Activated CD4-positive, alpha-beta T cell treated with anti-CD3 and anti-CD28 coated beads, Interleukin-2, amount 50 U/mL, for 1 hour (primary cell): ENCODE results near the gene RHOG.
"Not testable (repeated sequence)": the region's sequence is repeated elsewhere in the genome, so short reads cannot be mapped to it uniquely, and the experiment has no call there.

Experiments used
- DNase-seq: peaks from one replicate; pipeline ENCODE4 v3.0.0-alpha.2; 2020

RHOG gene

DNA sequence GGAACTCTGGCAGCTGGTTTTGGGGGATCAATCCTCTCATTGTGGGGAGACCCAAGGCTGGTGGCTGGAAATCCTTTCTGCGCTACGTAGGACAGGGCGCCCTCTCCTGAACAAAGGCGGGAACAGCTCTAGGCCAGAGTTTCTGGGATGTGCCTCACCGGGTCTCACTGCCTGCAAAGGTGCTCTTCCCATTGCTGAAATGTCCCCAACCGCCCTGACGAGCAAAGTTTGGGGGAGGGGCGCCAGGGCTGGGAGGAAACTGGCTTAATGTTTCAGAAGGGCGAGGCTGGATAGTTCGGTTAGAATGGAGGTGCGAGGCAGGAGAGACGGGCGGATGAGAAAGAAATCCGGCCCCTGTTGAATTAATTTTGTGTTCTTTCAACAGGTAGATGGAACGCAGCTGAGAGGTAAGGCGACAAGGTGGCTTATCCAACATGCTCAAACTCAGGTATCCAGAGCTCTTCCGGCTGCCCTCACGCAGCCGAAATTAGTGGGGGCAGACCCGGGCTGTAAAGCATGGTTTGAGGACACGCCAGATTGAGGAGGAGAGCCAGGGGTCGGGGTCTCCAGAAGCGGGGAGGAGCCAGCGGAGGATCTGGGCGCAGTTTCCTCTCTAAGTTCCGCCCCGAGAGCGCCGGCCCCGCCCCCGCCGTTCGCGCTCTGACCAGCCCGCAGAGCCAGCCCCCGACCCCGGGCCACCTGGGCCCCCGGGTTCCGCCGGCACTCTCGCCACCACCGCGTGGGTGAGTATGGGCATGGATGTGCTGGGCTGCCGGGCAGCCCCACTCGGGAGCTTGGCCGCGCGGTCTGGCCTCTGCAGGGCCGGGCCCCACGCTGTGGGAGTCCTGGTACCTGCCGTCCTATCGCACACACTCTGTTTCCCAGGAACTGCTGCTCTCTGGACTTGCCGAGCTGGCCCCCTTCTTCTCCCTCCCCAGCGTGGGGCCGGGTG is 32.6 kb downstream of the RHOG start, which contains the start of gene PGAP2:
Gene PGAP2, plus strand, starts transcription at position 652 of the 952 bp plus-strand sequence. CDS start 2,700 bp downstream, outside the sequence.
- DNase-seq: peak; percentile 52

DNA sequence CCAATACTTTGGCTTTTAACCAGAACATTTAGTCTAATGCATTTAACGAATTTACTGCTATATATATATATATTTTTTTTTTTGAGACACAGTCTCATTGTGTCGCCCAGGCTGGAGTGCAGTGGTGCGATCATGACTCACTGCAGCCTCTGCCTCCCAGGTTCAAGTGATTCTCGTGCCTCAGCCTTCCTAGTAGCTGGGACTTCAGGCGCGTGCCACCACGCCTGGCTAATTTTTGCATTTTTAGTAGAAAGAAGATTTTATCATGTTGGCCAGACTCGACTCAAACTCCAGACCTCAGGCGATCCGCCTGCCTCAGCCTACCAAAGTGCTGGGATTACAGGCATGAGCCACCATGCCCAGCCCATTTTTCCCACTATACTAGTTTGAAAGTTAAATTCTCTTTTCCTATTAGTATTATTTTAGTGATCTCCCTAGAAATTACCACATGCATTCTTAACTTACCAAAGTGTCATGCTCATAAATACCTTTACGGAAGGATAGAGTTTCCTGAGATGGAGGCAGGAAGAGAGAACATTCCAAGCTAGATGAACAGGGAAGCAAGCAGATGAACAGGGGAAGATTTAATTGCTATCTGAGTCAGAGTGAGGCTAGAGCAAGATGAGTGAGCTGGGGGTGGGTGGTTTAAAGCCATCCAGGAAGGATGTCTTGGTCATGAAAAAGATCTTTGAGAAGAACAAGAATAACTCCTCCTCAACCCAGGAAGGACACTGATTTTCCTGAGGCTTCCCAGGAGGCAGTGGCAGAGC is 36.8 kb downstream of the RHOG start:
- no peak for DNase-seq

DNA sequence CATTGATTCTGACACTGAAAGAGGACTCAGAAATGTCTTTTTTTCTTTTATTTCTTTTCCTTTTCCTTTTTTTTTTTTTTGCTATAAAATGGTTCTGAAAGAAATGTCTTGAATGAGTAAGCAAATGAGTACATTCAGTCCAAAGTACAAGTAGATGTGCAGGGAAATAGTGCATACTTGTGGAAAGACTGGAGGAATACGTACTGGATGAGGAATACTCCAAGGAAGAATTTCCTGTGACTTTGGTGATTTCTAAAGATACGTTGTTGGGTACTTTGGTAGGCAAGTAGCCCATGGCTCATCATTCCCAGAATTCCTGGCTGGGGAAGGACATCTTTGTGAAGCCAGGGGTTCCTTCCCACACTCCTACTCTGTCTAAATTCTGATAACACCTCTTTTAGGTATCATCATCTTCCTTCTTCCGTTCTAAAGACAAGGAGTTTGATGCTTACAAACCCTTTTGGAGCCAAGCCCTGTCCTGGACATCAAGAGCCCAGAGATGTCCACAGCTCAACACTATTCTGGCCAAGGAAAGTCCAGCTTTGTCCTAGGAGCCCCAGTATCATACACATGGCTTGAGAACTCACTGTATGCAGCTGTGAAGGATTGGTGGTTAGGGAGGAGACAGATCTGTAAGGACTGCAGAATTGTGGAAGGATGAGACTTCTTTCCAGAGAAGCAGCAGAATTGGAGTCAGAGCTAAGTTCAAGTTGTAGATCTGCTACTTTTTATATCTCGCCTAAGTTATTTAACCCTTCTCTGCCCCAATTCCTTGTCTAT is 38.6 kb downstream of the RHOG start:
- DNase-seq: no peak

DNA sequence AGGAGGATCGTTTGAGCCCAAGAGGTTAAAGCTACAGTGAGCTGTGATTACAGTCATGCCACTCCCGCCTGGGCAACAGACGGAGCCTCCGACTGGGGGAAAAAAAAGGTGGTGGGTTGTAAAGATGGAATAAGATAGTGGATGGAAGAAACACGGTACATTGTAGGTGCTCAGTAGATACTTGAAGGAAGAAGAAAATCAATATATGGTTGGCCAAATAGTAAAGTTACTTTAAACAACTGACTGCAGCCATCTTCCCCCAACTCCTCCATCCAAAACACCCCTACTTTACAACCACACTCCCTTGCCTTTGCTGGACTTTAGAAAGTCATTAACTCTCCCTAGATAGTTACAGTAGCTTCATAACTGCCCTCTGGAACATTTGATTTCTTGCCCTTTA is 40.9 kb downstream of the RHOG start:
- no peak for DNase-seq

DNA sequence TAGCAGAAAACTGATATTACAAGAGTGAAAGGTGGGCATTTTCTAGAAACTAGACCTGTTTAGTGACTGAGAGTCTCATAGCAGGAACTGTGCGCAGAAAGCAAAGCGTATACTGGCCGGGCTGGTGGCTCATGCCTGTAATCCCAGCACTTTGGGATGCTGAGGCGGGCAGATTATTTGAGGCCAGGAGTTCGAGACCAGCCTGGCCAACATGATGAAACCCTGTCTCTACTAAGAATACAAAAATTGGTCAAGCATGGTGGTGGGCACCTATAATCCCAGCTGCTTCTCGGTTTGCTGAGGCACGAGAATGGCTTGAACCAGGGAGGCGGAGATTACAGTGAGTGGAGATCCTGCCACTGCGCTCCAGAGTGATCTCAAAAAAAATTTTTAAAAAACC is 41.6 kb downstream of the RHOG start:
- DNase-seq: no peak

DNA sequence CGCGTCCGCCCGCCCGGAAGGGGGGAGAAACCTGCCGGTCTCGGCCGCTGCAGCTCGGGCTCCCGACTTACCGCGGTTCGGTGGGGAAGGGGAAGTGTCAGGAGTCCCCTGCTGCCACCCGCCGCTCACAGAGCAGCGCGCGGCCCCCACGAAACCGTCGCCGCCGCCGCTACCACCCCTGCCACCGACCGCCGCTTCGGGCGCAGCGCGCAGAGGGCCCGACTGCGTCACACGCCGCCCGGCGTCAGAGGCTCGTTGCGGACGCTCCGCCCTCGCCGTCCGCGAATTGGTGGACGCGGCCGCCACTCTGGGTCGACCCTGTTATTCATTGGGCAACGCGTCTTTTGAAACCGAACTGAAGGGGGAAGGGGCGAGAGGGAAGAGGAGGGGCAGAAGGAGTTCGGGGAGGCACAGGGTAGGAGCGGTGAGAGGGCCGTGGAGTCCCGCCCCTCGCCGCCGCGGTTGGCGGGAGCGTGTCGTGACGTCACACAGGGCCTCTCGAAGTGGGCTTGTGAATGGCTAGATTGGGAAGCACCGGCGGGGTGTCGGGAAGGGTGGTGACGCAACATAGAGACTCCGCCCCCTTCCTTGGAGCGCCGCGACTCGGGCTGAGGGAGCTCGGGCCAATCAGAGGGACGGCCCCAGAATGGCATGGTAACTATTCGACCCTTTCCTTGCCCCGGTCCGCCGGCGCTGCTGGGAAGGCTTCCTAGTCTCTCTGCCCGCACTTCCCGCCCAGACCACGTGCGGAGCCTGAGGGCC is 43.2 kb downstream of the RHOG start, which contains the start of gene NUP98:
Gene NUP98, minus strand, starts transcription at position 226 of the 762 bp plus-strand sequence. CDS start 15,437 bp downstream, outside the sequence.
- DNase-seq: peak; percentile 99

DNA sequence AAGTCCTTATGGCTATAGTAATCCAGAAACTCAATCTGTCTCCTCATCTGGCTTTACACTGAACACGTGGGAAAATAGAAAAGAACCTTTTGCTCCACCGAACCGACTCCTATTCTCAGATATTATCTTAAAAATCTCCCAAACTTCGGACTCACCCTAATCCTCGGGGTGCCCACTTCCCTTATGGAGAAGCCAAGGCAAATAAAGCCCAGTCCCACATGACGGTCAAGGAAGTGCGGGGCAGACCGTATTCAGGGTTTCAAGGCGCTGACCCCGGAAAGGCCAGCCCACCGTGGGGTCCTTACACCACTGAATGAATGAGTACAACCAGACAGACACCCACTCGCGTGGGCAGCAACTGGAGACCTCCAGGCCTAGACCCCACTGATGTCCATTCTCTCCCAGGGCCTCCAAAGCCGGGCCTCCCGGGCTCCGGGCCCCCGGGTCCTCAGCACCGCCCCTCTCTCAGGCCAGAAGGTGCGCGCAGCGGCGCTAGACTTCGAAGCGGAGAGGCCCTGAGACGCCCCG is 43.9 kb downstream of the RHOG start:
- DNase-seq: no peak

DNA sequence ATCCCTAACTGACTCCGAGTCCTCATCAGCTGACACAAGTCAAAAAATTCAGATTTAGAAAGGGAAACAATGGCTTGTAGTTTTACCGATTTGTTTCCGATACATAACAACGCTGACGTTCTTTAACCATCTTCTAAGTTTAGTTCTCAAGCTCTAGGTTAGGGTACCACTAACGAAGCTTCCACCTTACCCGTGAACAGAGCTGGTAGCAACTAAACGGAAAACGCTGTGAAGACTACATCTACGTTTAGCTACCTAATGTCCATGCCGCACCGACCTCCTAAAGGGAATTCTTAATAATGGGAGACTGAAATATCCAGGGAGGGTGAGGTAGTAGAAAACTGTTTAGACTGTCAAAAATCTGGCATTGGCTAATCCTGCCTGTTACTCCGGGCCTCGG is 44.4 kb downstream of the RHOG start:
- no peak for DNase-seq

DNA sequence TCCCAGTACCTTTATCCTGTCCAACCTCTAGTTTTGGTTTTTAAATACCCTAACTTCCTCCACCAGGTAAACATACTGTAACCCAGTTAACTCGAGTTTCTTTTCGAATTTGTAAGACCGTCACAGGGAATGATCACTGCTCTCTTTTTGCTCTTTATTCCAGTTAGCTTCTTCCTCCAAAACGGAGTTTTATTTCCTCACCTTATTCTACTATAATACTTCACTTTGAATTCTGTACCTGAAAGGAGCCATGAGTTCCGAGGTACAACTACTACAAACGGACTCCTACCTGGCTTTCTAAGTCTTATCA is 44.8 kb downstream of the RHOG start:
- DNase-seq: no peak

DNA sequence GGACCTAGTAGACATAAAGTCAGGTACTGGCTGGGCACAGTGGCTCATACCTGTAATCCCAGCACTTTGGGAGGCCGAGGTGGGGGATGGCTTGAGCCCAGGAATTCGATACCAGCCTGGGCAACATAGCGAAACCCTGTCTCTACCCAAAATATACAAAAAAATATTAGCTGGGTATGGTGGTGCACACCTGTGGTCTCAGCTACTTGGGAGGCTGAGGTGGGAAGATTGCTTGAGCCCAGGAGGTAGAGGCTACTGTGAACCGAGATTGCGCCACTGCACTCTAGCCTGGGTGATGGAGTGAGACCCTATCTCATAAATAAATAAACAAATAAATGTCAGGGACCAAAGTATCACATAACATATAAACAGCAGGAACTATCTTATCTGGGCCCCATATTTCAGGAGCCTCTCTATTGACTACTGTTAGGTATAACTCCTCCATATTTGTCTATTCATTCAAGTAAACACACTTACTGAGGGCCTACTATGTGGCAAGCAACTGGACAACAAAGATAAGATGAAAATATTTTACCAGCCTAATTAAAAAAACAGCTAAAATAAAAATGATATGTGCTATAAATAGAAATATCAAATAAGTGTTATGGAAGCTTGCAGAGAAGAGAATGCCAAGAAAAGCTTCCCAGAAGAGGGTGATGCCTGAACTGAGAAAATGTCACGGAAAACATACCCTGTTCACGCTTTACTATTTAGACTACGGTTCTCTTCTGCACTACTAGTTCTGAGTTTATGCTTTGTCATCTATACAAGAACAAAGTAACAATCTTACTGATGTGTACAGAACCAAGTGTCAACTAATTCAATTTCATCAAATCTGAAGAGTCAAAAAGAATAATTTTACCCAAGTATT is 45.4 kb downstream of the RHOG start:
- DNase-seq: no peak

DNA sequence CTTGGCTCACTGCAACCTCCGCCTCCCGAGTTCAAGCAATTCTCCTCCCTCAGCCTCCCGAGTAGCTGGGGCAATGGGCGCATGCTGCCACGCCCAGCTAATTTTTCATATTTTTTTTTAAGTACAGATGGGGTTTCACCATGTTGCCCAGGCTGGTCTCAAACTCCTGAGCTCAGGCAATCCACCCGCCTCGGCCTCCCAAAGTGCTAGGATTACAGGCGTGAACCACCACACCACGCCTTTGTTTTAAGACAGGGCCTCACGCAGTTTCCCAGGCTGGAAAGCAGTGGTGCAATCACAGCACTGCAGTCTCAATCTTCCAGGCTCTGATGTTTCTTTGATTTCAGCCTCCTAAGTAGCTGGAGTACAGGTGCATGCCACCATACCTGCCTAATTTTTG is 46.4 kb downstream of the RHOG start:
- DNase-seq: not testable (repeated sequence)

DNA sequence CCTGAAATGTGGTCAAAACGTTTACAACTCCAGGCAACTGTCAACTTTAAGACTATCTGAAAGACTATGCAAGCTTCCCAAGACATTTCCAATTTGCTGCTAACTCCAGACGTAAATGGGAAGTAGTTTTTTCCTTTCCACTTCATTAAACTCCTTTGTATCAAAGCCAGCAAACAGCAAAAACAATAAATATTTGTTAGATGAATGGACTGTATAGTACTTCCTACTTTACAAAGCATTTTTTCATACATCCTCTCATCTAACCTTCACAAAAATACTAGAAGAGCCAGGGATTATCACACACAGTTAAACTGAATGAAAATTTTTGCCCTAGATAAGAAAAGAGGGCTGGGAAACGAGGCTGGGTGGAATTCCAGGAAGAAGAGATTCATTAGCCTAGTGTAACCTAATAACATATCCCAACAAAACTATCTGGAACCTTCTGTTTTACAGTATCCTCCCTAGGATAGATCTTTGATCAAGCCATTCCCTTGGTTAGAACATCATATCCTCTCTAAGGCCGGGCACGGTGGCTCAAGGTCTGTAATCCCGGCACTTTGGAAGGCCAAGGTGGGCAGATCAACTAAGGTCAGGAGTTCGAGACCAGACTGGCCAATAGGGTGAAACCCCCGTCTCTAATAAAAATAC is 53.9 kb downstream of the RHOG start:
- DNase-seq: no peak

DNA sequence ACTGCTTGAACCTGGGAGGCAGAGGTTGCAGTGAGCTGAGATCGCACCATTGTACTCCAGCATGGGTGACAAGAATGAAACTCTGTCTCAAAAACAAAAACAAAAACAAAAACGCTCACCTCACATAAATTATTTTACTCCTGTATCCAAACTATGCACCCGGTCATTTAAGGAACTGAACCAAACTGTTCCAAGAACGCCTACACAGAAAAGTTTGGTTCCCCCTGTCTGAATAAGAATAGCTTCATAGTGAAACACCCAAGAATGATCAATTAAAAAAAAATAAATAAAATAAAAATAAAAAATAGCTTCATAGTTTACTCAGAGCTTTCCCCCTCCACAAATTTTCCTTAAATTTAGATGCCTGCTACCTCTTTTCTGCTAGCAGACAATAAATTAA is 57.1 kb downstream of the RHOG start:
- no peak for DNase-seq

DNA sequence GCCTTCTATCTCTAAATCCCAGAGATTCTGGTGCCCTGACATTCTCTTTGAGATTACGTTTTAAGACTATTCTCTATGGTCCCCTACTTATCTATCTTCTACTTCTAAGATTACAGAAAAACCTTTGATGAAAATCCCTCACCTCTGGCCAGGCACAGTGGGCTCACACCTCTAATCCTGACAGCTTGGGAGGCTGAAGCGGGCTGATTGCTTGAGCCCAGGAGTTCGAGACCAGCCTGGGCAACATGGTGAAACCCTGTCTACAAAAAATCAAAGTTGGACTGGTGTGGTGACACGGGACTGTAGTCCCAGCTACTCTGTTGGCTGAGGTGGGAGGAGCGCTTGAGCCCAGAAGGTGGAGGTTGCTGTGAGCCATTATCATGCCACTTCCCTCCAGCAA is 57.8 kb downstream of the RHOG start:
- DNase-seq: no peak

DNA sequence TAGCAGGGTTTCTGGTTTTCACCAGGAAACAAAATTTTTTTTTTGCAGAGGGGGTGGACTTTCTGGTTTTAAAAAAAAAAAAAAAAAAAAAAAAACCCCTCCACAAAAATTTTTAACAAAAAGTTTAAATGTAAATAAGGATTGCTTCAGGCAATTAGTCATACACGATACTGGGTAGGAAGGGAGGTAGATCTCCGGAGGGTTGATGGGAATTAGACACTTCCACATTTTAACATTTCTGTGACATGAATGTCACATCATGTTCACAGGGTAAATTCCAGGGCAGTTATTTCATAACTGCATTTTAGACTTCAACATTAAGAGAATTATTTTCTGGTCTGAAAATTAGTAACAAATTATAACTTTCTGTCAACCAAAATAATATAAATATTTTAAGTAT is 59.3 kb downstream of the RHOG start:
- DNase-seq: no peak
